ENCODE measurements around the gene GLRB.

- TF ChIP-seq ZNF274 (IDR thresholded peaks at IDR 0.05; ENCODE audit: low read depth, low read length) (no peak), SUZ12 (IDR thresholded peaks at IDR 0.05; ENCODE audit: extremely low read depth, insufficient read depth, insufficient read length) (no peak)
Observed at GRCh38 chr4:157185363-157185762, 109.4 kb downstream of the GLRB start.

Measured in NT2/D1 (cell line).